Motor neuron (in vitro differentiated cells): Measurements from ENCODE around the gene DCAF6. TPM values are rescaled to one million over a fixed set of nuclear protein-coding genes. Genes with fewer than 3 reads are reported as not detected.
"Not testable (repeated sequence)": the region's sequence is repeated elsewhere in the genome, so short reads cannot be mapped to it uniquely, and the experiment has no call there.

ENCODE experiments used
- ATAC-seq, 8 experiments: fragments of 200-7000 bp; cut with Tn5 transposase; replicated peaks in 6 of 8; 2 replicates each; pipeline ENCODE4 v1.8.0; 2021; ENCODE audit warnings: mild to moderate bottlenecking in 8 of 8, moderate library complexity in 8 of 8
- H3K27ac ChIP-seq, 2 donors: fragments of 250-450 bp; sonication (Bioruptor Pico); 2 replicates each; pipeline ENCODE4 v1.9.0; 2021; ENCODE audit warnings: antibody characterized with exemption in 2 of 2, mild to moderate bottlenecking in 2 of 2, moderate library complexity in 1 of 2
- H3K4me1 ChIP-seq, 2 donors: fragments of 250-450 bp; sonication (Bioruptor Pico); replicated peaks in 1 of 2; 2 replicates each; pipeline ENCODE4 v1.6.1; 2021; ENCODE audit warnings: antibody characterized with exemption in 2 of 2, mild to moderate bottlenecking in 2 of 2, moderate library complexity in 1 of 2
- H3K4me3 ChIP-seq, 5 donors: fragments of 250-450 bp; sonication (Bioruptor Pico); 2 replicates each; pipeline ENCODE4 v1.9.0; 2021; ENCODE audit warnings: antibody characterized with exemption in 5 of 5, mild to moderate bottlenecking in 5 of 5, moderate library complexity in 4 of 5
- WGBS, 10 experiments: fragments of 450-650 bp; shearing (Covaris generic); methylation state at CpG; one replicate each; pipeline ENCODE4 v1.0.0; 2022; 5-methylcytosine and 5-hydroxymethylcytosine counted together
- in situ Hi-C, 9 experiments: fragments of 400-800 bp; cut with MboI; loops; one replicate each; pipeline ENCODE4 v1.15.0; 2021; ENCODE audit warnings: low sequenced_read_pairs in 9 of 9, low pct_unique_long_range_greater_than_20kb in 2 of 9; ENCODE audit not compliant: unreplicated experiment in 9 of 9
- total RNA-seq, 8 experiments: library from RNA; unstranded; fragments of 300-600 nt; gene quantifications; 2 replicates each; pipeline versions ENCODE4 v1.2.3 to v1.2.4, GENCODE V29; 2022

The DCAF6 gene, protein sequence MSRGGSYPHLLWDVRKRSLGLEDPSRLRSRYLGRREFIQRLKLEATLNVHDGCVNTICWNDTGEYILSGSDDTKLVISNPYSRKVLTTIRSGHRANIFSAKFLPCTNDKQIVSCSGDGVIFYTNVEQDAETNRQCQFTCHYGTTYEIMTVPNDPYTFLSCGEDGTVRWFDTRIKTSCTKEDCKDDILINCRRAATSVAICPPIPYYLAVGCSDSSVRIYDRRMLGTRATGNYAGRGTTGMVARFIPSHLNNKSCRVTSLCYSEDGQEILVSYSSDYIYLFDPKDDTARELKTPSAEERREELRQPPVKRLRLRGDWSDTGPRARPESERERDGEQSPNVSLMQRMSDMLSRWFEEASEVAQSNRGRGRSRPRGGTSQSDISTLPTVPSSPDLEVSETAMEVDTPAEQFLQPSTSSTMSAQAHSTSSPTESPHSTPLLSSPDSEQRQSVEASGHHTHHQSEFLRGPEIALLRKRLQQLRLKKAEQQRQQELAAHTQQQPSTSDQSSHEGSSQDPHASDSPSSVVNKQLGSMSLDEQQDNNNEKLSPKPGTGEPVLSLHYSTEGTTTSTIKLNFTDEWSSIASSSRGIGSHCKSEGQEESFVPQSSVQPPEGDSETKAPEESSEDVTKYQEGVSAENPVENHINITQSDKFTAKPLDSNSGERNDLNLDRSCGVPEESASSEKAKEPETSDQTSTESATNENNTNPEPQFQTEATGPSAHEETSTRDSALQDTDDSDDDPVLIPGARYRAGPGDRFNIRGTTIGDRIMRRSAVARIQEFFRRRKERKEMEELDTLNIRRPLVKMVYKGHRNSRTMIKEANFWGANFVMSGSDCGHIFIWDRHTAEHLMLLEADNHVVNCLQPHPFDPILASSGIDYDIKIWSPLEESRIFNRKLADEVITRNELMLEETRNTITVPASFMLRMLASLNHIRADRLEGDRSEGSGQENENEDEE
- 10 to 100 TPM; 18.3 to 77.8 (median 33.7) TPM for total RNA-seq

DNA sequence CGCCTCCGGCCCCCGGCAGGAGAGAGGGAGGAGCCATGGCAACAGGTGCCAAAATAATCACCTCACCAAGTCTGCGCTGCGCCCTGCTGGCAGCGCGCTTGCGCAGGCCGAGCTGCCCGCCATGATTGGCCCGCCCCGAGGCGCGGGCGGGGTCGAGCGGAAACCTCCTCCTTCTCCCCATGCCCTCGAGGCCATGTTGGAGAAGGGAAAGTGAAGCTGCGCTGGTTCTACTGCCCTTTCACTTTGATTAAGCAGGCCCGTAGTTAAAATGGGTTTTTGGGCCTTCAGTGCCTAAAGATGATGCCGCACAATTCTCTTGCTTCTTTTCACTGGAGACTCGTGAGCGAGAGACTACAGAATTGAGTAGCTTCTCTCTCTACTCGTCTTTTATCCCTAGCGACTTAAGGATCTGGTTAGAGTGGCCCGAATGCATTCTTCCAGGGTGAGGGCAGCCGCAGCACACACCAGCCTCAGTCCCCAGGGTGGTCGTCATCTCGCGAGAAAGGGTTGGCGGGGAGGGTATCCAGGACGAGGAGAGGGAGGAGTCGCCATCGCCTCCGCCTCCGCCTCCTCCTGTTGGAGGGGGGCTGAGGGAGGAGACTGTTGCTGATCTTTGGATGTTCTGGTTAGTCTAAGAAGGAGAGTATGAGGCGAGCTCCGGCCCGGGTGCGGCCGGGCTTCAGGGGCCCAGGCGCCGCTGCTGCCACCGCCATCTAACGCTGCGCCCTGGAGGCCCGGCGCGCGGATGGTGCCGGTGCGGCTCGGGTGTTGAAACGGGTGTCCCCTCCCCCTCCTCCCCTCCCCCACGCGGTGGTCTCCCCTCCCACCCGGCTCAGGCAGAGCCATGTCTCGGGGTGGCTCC, at the start of gene DCAF6:
DCAF6 (plus strand) TSS at position 616 of the 862 bp plus-strand sequence; CDS start at position 845, 229 bp downstream.
- peaks cover 5 to 16% of the 10 kb centered on the region in 2 donors for H3K4me1 ChIP-seq
- peak; percentile 72 to 92 (median 88) for ATAC-seq
- in situ Hi-C loops = no loop called here
- peak within 1 kb of the TSS; percentile 97 to 99 for H3K27ac ChIP-seq
- 0 to 4% (median 0%) methylated on average over 2 to 37 of the region's 58 CpGs; no CpG with 5 or more reads in 4 of the 10 experiments for WGBS, 10 experiments
- H3K4me3 ChIP-seq = peak within 1 kb of the TSS; percentile 54 to 75 (median 61)

DNA sequence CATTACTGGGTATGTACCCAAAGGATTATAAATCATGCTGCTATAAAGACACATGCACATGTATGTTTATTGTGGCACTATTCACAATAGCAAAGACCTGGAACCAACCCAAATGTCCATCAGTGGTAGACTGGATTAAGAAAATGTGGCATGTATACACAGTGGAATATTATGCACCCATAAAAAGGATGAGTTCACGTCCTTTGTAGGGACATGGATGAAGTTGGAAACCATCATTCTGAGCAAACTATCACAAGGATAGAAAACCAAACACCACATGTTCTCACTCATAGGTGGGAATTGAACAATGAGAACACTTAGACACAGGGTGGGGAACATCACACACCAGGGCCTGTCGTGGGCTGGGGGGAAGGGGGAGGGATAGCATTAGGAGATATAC, 49.3 kb upstream of the DCAF6 start:
- in situ Hi-C loops = not testable (repeated sequence)
- WGBS, 10 experiments = 100% methylated on average over 1 of the region's 2 CpGs; no CpG with 5 or more reads in 9 of the 10 experiments

DNA sequence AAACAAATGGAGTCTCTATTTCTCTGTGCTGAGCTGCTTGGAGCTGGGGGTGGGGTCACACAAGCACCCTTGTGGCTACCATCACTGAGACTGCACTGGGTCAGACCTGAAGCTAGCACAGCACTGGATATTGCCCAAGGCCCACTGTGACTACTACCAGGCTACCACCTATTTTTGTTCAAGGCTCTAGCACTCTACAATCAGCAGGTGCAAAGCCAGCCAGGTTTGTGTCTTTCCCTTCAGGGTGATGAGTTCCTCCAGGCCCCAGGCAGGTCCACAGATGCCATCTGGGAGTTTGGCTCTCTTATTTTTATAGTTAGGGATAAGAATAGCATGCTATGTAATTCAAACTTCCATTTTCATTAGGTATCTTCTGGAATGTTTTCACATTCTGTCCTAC, 46.1 kb upstream of the DCAF6 start:
- Histone ChIP-seq H3K4me1 (no peaks in the 10 kb centered on the region), H3K27ac (no peak overlapping the region), H3K4me3 (no peak overlapping the region)
- in situ Hi-C loops = no loop called here
- no peak for ATAC-seq

More for the DNA sequence above, 49.3 kb upstream of the DCAF6 start:
- H3K4me1 ChIP-seq, ATAC-seq, H3K27ac ChIP-seq, H3K4me3 ChIP-seq: not testable (repeated sequence)

DNA sequence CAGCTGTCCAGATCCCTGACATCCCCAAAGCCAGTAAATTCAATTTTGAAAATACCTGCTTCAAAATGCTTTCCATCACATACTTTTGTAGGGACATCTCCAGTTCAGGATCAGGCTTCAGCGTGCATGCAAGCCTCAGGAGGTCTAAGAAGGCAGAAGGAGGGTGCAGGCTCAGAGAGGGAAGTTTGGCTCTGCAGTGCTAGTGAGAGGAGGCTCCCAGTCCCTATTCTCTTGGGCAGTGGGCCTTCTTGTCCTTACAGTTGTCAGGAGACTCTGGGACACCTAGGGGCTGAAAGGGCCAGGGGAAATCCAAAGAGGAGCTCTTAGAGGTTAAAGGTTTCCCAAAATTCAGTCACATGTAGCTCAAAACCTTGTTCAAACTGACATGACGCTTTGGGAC, 42.7 kb upstream of the DCAF6 start:
- no peak overlapping the region for H3K27ac ChIP-seq
- 17 to 100% (median 67%) methylated on average over 1 to 2 of the region's 2 CpGs; no CpG with 5 or more reads in 2 of the 10 experiments for WGBS, 10 experiments
- no peak overlapping the region for H3K4me3 ChIP-seq
- in situ Hi-C loops = no loop called here
- no peaks in the 10 kb centered on the region for H3K4me1 ChIP-seq
- no peak for ATAC-seq

DNA sequence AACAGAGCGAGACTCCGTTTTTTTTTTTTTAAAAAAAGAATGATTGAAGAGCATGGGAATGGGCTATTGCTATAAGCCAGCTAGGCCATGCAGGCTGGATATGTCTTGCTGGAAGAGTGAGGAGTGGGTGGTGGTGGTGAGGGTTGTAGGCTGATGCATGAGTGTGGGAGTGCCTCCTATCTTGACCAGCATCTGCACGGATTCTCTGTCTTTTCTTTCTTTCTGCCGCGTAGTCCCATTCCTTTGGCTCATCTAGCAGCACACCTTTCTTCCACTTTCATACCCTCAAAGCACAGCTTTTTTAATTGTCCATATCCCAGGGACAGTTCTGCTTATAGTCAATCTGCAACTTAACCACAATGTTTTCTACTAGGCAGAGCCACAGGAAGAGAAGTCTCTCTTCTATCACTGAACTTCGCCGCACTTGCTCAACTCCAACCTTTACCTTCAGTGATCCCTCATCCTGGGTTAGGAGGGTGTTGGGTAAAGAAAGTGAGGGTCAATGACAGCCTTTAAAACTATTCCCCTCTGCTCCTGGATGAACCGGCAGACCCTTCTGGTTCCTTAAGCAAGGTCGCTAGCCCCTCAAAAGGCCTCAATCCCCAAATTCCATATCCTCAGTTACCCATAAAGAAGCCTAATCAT, 37.8 kb upstream of the DCAF6 start:
- in situ Hi-C loops = no loop called here
- 40 to 100% (median 94%) methylated on average over 1 to 9 of the region's 9 CpGs; no CpG with 5 or more reads in 1 of the 10 experiments for WGBS, 10 experiments
- Histone ChIP-seq H3K27ac (no peak overlapping the region), H3K4me1 (peaks cover 0 to 2% of the 10 kb centered on the region in 2 donors), H3K4me3 (no peak overlapping the region)
- ATAC-seq = no peak

DNA sequence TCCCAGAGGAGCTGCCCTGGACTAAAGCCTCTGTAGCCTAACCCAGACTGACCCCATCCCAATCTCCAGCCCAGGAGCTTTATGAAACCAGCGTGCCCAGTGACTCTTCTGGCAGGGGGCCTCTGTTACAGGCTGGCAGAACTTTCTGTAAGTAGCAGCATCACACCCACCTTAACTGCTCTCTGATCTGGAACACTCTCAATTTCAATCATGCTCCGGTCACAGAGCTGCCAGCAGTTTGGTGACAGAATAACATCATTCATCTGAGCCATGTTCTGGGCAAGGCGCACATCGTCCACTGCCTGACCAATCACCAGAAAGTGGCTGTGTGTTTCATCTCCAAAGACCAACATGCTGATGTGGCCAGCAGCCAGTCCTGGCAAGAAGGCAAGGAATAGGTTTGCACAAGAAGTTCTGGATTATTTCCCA, 37.2 kb upstream of the DCAF6 start:
- Histone ChIP-seq H3K4me3 (no peak overlapping the region), H3K4me1 (peaks cover 0 to 3% of the 10 kb centered on the region in 2 donors), H3K27ac (no peak overlapping the region)
- WGBS, 10 experiments = 40 to 100% (median 95%) methylated on average over 1 to 4 of the region's 4 CpGs; no CpG with 5 or more reads in 4 of the 10 experiments
- in situ Hi-C loops = no loop called here
- peak in 1 of 8 experiments; percentile 56 for ATAC-seq

DNA sequence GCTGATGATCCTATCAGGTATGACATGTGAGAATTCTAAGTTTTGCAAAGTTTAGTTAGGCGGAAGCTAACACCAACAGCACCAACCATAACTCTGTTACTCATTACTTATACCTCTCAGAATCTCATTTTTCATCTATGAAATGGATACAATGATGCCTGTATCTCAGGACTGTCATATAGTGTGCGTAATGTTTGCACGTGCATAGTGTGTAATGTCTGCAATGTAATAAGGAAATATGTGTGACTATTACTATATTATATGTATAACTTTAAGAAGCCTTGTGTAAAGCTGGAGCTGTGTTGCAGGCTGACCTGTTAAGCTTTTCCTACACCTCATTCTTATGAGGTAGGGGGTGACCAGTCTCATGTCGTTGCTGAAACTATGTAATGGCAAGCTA, 35.6 kb upstream of the DCAF6 start:
- H3K27ac ChIP-seq = no peak overlapping the region
- no peak for ATAC-seq
- in situ Hi-C loops = no loop called here
- H3K4me1 ChIP-seq = peaks cover 13% of the 10 kb centered on the region in 2 donors
- 80 to 100% (median 92%) methylated on average over 1 to 4 of the region's 4 CpGs for WGBS, 10 experiments
- no peak overlapping the region for H3K4me3 ChIP-seq

DNA sequence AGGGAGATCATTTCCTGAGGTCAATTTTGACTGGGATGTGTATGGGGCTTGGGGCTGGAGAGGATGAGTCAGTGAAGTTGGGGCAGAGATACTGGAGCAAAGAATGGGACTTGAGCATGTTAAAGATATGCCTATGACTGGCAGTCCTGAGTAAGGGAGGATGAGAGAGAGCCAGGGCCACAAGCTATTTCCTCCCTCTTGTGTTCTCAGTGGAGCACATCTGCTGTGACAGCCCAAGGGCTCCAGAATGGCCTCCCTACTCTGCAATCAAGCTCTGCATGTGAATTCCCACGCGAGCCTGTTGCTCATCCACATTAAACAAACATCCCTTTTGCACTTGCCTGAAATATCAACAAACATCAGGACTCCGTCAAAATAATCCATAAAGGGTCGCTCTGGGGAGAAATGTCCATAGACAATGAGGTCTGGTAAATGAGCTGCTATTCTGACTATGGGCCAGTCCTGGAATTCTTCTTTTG, 31.8 kb upstream of the DCAF6 start:
- peak overlapping the region in 1 of 2 donors; percentile 0 for H3K27ac ChIP-seq
- ATAC-seq = peak; percentile 23 to 61 (median 51)
- in situ Hi-C loops = no loop called here
- 8 to 58% (median 19%) methylated on average over 2 to 4 of the region's 4 CpGs; no CpG with 5 or more reads in 4 of the 10 experiments for WGBS, 10 experiments
- no peak overlapping the region for H3K4me3 ChIP-seq
- peaks cover 13% of the 10 kb centered on the region in 2 donors for H3K4me1 ChIP-seq

DNA sequence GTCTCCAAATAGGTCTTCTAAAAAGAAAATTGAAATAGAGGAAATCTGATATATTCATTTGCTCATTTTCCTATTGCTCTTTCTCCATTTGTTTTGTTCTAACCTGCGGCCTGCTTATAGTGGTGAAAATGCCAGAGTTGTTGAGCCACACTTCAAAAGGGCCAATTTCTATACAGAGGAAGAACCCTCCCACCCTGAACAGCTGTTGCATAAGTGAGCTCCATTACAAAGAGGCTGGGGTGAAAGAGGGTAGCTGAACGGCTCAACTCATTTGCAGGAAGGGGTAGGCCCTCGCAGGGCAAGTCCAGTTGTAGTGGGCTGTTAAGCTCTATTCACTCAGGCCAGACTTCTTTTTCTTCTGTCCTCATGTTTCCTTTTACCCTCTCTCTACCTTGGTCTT, 31.3 kb upstream of the DCAF6 start:
- no peak overlapping the region for H3K4me3 ChIP-seq
- no peak overlapping the region for H3K27ac ChIP-seq
- peak in 6 of 8 experiments; percentile 36 to 98 (median 88) for ATAC-seq
- in situ Hi-C loops = no loop called here
- 0 to 73% (median 11%) methylated on average over 1 to 3 of the region's 3 CpGs; no CpG with 5 or more reads in 3 of the 10 experiments for WGBS, 10 experiments
- H3K4me1 ChIP-seq = peaks cover 13% of the 10 kb centered on the region in 2 donors

DNA sequence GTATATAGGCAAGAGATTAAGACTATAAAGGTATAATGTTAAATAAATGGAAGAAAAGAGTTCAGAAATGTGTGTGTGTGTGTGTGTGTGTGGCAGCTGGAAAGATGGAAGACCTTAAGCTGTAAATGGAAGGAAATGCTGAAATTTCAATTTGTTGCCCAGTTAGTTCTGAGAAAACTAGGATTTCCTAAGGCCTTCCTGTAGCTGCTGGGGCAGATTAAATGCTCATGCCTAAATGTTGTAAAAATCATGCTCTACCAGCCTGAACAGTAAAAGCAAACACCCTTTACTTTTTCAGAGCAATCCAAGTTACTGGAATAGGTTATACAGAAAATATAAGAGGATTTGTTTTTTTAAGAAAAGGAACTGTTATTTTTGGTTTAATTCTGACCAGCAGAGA, 30.8 kb upstream of the DCAF6 start:
- Histone ChIP-seq H3K4me1 (peaks cover 13% of the 10 kb centered on the region in 2 donors), H3K4me3 (no peak overlapping the region), H3K27ac (no peak overlapping the region)
- in situ Hi-C loops = no loop called here
- ATAC-seq = no peak

DNA sequence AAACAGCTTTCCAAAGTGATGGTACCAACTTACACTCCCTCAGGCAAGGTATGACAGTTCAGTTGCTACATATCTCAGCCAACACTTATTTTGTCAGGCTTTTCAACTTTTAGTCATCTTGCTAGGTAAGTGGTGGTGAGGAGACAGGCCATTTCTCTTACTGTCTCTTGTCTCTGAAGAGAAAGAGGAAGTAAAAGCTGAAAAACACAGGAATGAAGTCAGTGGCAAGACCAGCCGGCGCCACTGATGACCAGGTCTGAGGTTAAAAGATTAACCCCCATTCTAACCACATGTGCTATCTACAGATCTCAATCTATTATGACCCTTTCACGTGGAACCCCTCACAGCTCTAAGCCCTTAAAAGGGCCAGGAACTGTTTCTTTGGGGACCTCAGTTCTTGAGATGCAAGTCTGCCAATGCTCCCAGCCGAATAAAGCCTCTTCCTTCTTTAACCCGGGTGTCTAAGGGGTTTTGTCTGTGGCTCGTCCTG, 26.7 kb upstream of the DCAF6 start:
- WGBS, 10 experiments = 17 to 100% (median 80%) methylated on average over 1 to 6 of the region's 6 CpGs
- Histone ChIP-seq H3K4me1 (peaks cover 5 to 9% of the 10 kb centered on the region in 2 donors), H3K27ac (no peak overlapping the region), H3K4me3 (no peak overlapping the region)
- in situ Hi-C loops = no loop called here
- no peak for ATAC-seq

DNA sequence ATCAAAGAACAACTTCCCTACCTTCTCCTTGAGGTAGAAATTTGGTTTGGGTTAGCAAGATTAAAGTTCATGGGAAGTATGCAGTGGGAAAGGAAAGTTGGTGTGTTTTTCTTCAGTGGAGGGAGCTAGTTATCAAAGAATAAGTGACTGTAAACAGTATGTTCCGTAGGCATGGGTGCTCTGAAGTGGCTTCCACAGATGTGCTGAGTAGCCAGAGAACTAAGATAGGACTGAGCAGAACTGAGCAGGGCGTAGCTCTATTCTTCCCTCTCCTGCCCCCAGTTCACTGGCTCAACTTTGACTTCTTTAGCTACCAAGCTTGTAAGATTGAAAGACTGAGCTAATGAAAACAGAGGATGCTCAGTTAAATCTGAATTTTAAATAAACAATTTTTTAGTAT, 26.0 kb upstream of the DCAF6 start:
- no peak overlapping the region for H3K27ac ChIP-seq
- 75 to 100% (median 92%) methylated on average over 1 to 2 of the region's 2 CpGs; no CpG with 5 or more reads in 1 of the 10 experiments for WGBS, 10 experiments
- in situ Hi-C loops = no loop called here
- ATAC-seq = no peak
- H3K4me1 ChIP-seq = peaks cover 0 to 1% of the 10 kb centered on the region in 2 donors
- no peak overlapping the region for H3K4me3 ChIP-seq
